ENCODE data around the gene C9orf50. TPM values are rescaled to one million over a fixed set of nuclear protein-coding genes. Genes with fewer than 3 reads are reported as not detected.
A peak's percentile ranks its signal among the peaks of the same experiment; 100 is the strongest.

C9orf50 gene
- total and polyA plus RNA-seq, 4 donors: 0.44 to 0.60 (median 0.59) TPM; not detected in 1

DNA sequence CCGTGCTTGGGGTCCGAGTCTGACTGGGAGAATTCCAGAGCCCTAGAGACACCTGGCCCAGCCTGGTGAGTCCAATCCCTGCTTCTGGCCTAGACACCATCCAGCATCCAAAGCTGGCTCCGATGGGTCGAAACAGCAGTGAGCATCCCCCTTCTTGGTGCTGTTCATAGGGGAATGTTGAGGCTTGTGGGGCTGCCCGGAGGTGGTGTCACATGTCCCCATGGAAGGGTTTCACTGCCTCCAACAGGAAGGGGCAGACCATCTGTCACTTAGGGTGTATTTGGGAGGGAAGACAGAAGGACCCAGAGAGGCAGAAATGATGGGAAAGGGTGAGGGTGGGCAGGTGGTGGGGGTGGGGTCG, 13.9 kb downstream of the C9orf50 start:
- Histone ChIP-seq H3K9me3 (ENCODE audit: control insufficient read depth, insufficient read depth, low read length) (no peaks in the 10 kb centered on the region), H3K27me3 (ENCODE audit: control insufficient read depth, insufficient read depth, low read length) (peaks cover 2% of the 10 kb centered on the region), H3K36me3 (ENCODE audit: control insufficient read depth, insufficient read depth, low read length) (no peaks in the 10 kb centered on the region), H3K4me3 (ENCODE audit: low read depth, low read length) (no peak overlapping the region), H3K27ac (ENCODE audit: low read depth, low read length) (peak overlapping the region; percentile 80), H3K4me1 (ENCODE audit: control insufficient read depth, insufficient read depth, low read length) (peaks cover 73% of the 10 kb centered on the region)
- no peak for DNase-seq (ENCODE audit: low read depth in 4 of 6, low spot score in 6 of 6)
- 60% methylated on average over 4 of the region's 6 CpGs for WGBS (ENCODE audit: insufficient coverage)

DNA sequence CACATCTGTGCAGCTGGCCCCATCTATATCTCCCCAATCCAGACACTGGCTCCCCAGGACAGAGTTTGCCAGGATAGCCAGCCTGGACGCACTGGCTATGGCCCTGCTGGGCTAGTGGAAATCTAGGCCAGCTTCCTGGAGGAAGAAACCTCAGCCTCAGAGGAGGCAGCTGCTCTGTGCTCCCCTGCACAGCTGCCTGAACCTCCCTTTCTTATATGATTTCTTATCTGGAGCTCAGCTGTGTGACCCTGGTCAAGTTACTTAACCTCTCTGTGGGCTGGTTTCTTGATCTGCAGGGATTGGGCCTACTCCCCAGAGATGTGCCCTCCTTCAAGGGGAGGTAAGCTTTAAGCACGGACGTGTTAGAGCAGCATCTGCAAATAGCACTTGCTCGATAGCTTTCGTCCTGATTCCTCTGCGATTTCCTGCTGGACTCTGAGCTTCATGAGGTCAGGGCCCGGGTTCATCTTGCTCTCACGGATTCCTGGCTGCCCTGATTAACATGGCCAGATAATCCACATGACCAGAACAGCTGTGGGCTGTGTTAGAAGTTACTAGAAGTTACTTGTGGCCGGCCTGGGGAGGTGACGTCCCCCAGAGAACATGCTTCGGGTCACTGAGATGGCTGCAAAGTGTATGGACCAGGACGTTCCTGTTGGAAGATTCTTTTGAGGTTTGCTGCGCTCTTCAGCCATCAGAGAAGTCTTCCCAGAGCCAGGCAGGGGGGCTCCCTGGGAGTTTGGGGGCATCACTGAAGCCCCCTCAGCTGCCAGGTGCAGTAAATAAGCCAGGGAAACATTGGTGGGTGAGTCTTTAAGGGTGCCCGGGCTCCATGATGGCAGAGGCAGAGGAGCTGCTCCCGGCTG, 14.5 kb downstream of the C9orf50 start:
- DNase-seq (ENCODE audit: low read depth in 4 of 6, low spot score in 6 of 6): no peak
- H3K27ac ChIP-seq (ENCODE audit: low read depth, low read length): peak overlapping the region; percentile 80

GRCh38 chr9:129604766-129605163, 16.1 kb downstream of the C9orf50 start:
- Histone ChIP-seq H3K36me3 (ENCODE audit: control insufficient read depth, insufficient read depth, low read length) (no peaks in the 10 kb centered on the region), H3K4me3 (ENCODE audit: low read depth, low read length) (no peak overlapping the region), H3K4me1 (ENCODE audit: control insufficient read depth, insufficient read depth, low read length) (peaks cover 58% of the 10 kb centered on the region), H3K27ac (ENCODE audit: low read depth, low read length) (peak overlapping the region; percentile 57), H3K9me3 (ENCODE audit: control insufficient read depth, insufficient read depth, low read length) (no peaks in the 10 kb centered on the region), H3K27me3 (ENCODE audit: control insufficient read depth, insufficient read depth, low read length) (peaks cover 2% of the 10 kb centered on the region)
- 61% methylated on average over 3 of the region's 8 CpGs for WGBS (ENCODE audit: insufficient coverage)
- no peak for DNase-seq (ENCODE audit: low read depth in 4 of 6, low spot score in 6 of 6)

More for the DNA sequence above, 14.5 kb downstream of the C9orf50 start:
- Histone ChIP-seq H3K4me1 (ENCODE audit: control insufficient read depth, insufficient read depth, low read length) (peaks cover 67% of the 10 kb centered on the region), H3K4me3 (ENCODE audit: low read depth, low read length) (no peak overlapping the region), H3K9me3 (ENCODE audit: control insufficient read depth, insufficient read depth, low read length) (no peaks in the 10 kb centered on the region), H3K27me3 (ENCODE audit: control insufficient read depth, insufficient read depth, low read length) (peaks cover 2% of the 10 kb centered on the region), H3K36me3 (ENCODE audit: control insufficient read depth, insufficient read depth, low read length) (no peaks in the 10 kb centered on the region)
- WGBS (ENCODE audit: insufficient coverage): 86% methylated on average over 14 of the region's 15 CpGs

DNA sequence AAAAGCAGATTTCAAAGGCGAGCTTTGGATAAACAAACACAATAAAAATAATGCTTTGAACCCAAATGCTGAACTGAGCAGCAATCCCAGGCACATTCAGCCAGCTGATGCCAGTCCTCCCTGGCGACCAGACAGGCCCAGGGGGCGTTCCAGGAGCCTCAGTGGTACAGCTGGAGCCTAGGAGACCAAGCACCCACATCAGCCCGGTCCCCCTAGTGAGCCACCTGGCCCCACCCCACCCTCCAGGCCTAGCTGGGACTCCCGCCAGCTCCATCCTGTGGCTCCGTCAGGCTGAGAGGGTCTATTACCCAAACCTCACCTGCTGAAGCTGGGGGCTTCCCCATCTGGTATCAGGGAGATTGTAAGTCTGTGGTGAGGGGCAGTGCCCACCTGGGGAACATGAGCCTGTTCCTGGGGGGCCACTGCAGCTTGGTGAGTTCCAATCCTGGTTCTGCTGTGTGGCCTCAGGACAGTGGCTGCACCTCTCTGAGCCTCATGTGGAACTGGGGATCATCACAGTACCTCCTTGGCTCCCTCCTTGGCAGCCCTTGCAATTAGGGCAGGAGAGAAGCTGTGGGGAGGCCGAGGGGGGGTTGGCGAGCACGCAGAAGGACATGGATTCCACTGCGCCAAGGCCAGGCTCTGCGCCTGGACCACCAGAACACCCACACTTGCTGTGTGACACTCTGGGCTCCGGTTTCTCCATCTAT, 16.7 kb downstream of the C9orf50 start:
- DNase-seq (ENCODE audit: low read depth in 4 of 6, low spot score in 6 of 6): no peak
- 67% methylated on average over 6 of the region's 12 CpGs for WGBS (ENCODE audit: insufficient coverage)
- Histone ChIP-seq H3K27me3 (ENCODE audit: control insufficient read depth, insufficient read depth, low read length) (no peaks in the 10 kb centered on the region), H3K4me3 (ENCODE audit: low read depth, low read length) (no peak overlapping the region), H3K27ac (ENCODE audit: low read depth, low read length) (peak overlapping the region; percentile 57), H3K9me3 (ENCODE audit: control insufficient read depth, insufficient read depth, low read length) (no peaks in the 10 kb centered on the region), H3K36me3 (ENCODE audit: control insufficient read depth, insufficient read depth, low read length) (no peaks in the 10 kb centered on the region), H3K4me1 (ENCODE audit: control insufficient read depth, insufficient read depth, low read length) (peaks cover 53% of the 10 kb centered on the region)

GRCh38 chr9:129602598-129603415, 18.1 kb downstream of the C9orf50 start:
- Histone ChIP-seq H3K9me3 (ENCODE audit: control insufficient read depth, insufficient read depth, low read length) (no peaks in the 10 kb centered on the region), H3K4me3 (ENCODE audit: low read depth, low read length) (no peak overlapping the region), H3K4me1 (ENCODE audit: control insufficient read depth, insufficient read depth, low read length) (peaks cover 46% of the 10 kb centered on the region), H3K27ac (ENCODE audit: low read depth, low read length) (peak overlapping the region; percentile 71), H3K27me3 (ENCODE audit: control insufficient read depth, insufficient read depth, low read length) (peaks cover 3% of the 10 kb centered on the region), H3K36me3 (ENCODE audit: control insufficient read depth, insufficient read depth, low read length) (no peaks in the 10 kb centered on the region)
- DNase-seq (ENCODE audit: low read depth in 4 of 6, low spot score in 6 of 6): peak in 1 of 6 donors; percentile 69
- WGBS (ENCODE audit: insufficient coverage): 64% methylated on average over 9 of the region's 10 CpGs

GRCh38 chr9:129601082-129601674, 19.7 kb downstream of the C9orf50 start:
- WGBS (ENCODE audit: insufficient coverage): 86% methylated on average over 7 of the region's 9 CpGs
- peaks cover 46% of the 10 kb centered on the region for H3K4me1 ChIP-seq (ENCODE audit: control insufficient read depth, insufficient read depth, low read length)
- H3K27ac ChIP-seq (ENCODE audit: low read depth, low read length): no peak overlapping the region
- no peak for DNase-seq (ENCODE audit: low read depth in 4 of 6, low spot score in 6 of 6)
- no peaks in the 10 kb centered on the region for H3K36me3 ChIP-seq (ENCODE audit: control insufficient read depth, insufficient read depth, low read length)
- peaks cover 13% of the 10 kb centered on the region for H3K27me3 ChIP-seq (ENCODE audit: control insufficient read depth, insufficient read depth, low read length)
- no peak overlapping the region for H3K4me3 ChIP-seq (ENCODE audit: low read depth, low read length)
- H3K9me3 ChIP-seq (ENCODE audit: control insufficient read depth, insufficient read depth, low read length): no peaks in the 10 kb centered on the region

DNA sequence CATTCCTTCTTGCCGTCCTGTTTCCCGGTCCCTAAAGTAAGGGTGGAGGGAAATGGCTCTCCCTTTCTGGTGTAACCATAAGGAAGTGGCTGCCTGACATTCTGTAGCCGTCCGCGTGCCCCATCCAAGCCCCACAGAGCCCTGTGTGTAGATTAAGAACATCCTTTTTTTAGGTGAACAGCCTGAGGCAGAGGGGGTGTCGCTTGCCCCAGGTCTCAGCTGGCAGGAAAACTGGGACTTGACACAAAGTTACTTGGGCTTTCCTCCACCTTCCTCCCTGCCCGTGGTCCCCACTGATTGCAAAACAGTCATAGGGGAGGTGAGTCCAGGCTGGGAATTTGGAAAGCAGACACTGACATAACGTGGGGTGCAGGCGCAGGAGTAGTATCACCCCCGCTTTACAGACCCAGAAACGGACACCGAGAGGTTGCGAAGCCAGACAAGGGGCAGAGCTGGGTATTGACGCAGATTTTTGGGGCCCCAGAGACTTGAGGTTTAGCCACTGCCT, 22.8 kb downstream of the C9orf50 start:
- peak overlapping the region; percentile 96 for H3K27ac ChIP-seq (ENCODE audit: low read depth, low read length)
- H3K9me3 ChIP-seq (ENCODE audit: control insufficient read depth, insufficient read depth, low read length): no peaks in the 10 kb centered on the region
- H3K36me3 ChIP-seq (ENCODE audit: control insufficient read depth, insufficient read depth, low read length): no peaks in the 10 kb centered on the region
- H3K4me3 ChIP-seq (ENCODE audit: low read depth, low read length): peak overlapping the region; percentile 31
- WGBS (ENCODE audit: insufficient coverage): 69% methylated on average over 11 of the region's 14 CpGs
- H3K27me3 ChIP-seq (ENCODE audit: control insufficient read depth, insufficient read depth, low read length): peaks cover 13% of the 10 kb centered on the region
- H3K4me1 ChIP-seq (ENCODE audit: control insufficient read depth, insufficient read depth, low read length): peaks cover 36% of the 10 kb centered on the region
- no peak for DNase-seq (ENCODE audit: low read depth in 4 of 6, low spot score in 6 of 6)

DNA sequence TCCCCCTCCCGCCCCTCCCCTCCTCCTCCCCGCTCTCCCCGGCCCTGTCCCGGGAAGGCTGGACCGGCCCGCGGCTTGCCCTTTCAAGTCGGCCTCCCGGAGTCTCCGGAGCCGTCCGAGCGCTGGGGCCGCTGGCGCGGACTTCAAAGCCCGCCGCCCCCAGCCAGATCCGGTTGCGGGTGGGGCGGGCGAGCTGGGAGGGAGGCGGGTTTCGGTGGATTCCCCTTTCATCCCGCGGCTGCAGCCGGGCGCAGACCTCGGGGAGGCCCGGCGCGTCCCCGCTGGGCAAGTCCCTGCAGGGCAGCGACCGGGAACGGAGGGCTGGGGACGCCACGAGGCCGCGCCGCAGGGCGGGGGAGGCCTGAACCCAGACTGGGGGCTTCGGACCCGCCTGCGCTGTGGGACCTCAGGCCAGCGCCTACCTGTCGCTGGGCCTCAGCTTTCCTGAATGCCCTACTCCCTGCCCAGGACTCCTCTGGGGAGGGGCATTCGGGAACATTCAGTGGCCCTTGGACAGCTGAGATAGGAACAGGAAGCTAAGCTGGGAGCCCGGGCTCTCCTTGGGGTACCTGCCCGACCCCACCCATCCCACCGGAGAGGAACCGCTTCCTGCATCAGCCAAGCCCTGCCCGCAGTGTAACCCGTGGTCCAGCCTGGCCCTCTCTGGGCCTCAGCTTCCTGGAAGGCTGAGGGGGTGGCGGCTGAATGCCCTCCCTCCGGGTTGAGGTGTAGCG, 23.4 kb downstream of the C9orf50 start:
- peak in 1 of 6 donors; percentile 82 for DNase-seq (ENCODE audit: low read depth in 4 of 6, low spot score in 6 of 6)
- Histone ChIP-seq H3K27ac (ENCODE audit: low read depth, low read length) (peak overlapping the region; percentile 96), H3K36me3 (ENCODE audit: control insufficient read depth, insufficient read depth, low read length) (no peaks in the 10 kb centered on the region), H3K9me3 (ENCODE audit: control insufficient read depth, insufficient read depth, low read length) (no peaks in the 10 kb centered on the region), H3K27me3 (ENCODE audit: control insufficient read depth, insufficient read depth, low read length) (peaks cover 13% of the 10 kb centered on the region), H3K4me1 (ENCODE audit: control insufficient read depth, insufficient read depth, low read length) (peaks cover 31% of the 10 kb centered on the region), H3K4me3 (ENCODE audit: low read depth, low read length) (peak overlapping the region; percentile 62)
- WGBS (ENCODE audit: insufficient coverage): 8% methylated on average over 50 of the region's 57 CpGs
